ENCODE results near the gene KPTN.

KPTN gene

GRCh38 chr19:47428177-47428894 is 55.7 kb downstream of the KPTN start:
- Histone ChIP-seq H3K27ac (ENCODE audit: insufficient read depth, low read depth, low read length, poor library complexity, severe bottlenecking) (no peak overlapping the region), H3K4me3 (ENCODE audit: insufficient read depth, low read depth, low read length) (peak overlapping the region; percentile 26), H3K27me3 (ENCODE audit: control insufficient read depth, insufficient read depth, low read length, poor library complexity, severe bottlenecking) (peaks cover 30% of the 10 kb centered on the region), H3K4me1 (ENCODE audit: control insufficient read depth, insufficient read depth, low read length) (peaks cover 18% of the 10 kb centered on the region), H3K9me3 (ENCODE audit: control insufficient read depth, low read length) (no peaks in the 10 kb centered on the region), H3K36me3 (ENCODE audit: control insufficient read depth, insufficient read depth, low read length) (no peaks in the 10 kb centered on the region)
- WGBS, 2 experiments = 1 to 2% methylated on average over 27 of the region's 27 CpGs

- H3K4me3 ChIP-seq (ENCODE audit: insufficient read depth, low read depth, low read length) = peak overlapping the region; percentile 24
- 6% methylated on average over 17 of the region's 17 CpGs for WGBS, 2 experiments
- peaks cover 27% of the 10 kb centered on the region for H3K4me1 ChIP-seq (ENCODE audit: control insufficient read depth, insufficient read depth, low read length)
- H3K36me3 ChIP-seq (ENCODE audit: control insufficient read depth, insufficient read depth, low read length) = no peaks in the 10 kb centered on the region
- no peaks in the 10 kb centered on the region for H3K9me3 ChIP-seq (ENCODE audit: control insufficient read depth, low read length)
- H3K27me3 ChIP-seq (ENCODE audit: control insufficient read depth, insufficient read depth, low read length, poor library complexity, severe bottlenecking) = peaks cover 36% of the 10 kb centered on the region
- peak overlapping the region; percentile 82 for H3K27ac ChIP-seq (ENCODE audit: insufficient read depth, low read depth, low read length, poor library complexity, severe bottlenecking)
Measured at GRCh38 chr19:47427241-47428176, 56.5 kb downstream of the KPTN start.
